ENCODE results near the gene NGEF. TPM values are rescaled to one million over a fixed set of nuclear protein-coding genes. Genes with fewer than 3 reads are reported as not detected.

The NGEF gene
- polyA plus RNA-seq, 3 donors = not detected

DNA sequence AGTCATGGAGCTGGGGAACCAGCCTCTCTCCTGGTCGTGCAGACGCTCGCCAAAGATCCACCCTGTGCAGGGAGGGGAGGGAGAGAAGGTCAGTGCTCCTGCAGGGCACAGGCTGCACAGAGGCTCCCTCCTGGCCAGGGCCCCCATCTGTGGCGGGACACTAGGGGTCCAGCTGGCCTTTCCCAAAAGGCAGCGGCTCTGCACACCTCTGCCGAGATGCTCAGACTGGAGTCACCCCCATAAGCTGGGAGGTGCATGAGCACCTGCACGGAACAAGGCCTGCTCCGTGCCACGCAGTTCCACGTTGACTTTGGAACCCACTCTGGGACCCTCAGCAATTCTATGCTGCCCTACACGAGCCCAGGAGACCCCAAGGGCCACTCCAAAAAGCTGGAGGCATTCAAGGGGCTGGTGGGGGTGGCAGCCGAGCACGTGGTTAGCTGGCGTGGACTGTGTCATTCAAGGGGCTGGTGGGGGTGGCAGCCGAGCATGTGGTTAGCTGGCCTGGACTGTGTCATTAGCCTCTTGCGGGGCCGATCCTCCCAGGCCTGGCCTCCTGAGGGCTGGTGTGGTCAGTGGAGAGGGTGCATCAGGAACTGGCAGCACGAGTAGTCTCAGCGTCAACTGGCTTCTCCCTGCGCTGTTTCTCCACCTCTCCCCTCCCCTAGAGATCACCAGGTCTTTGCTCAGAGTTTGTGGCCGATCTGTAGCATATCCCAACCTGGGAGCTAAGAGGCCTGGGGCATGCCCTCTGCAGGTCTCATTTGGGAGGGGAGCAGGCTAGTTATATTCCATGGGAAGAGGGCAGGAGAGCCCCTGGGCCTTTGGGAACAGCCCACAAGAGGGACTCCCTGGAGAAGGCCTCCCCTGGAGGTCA is 133.2 kb downstream of the NGEF start:
- H3K79me2 ChIP-seq (ENCODE audit: insufficient read depth, low read length) = no peaks in the 10 kb centered on the region
- peaks cover 4 to 16% of the 10 kb centered on the region in 2 donors for H3K4me1 ChIP-seq (ENCODE audit: control insufficient read depth in 1 of 2, insufficient read depth in 2 of 2, low read length in 2 of 2)
- H2AFZ ChIP-seq (ENCODE audit: insufficient read depth, low read depth, low read length, poor library complexity, severe bottlenecking) = no peak overlapping the region
- no peak overlapping the region for H3K9ac ChIP-seq (ENCODE audit: insufficient read depth, low read length, poor library complexity, severe bottlenecking)
- Mint-ChIP-seq H3K9me3 (peaks cover 0 to 7% (median 1%) of the 10 kb centered on the region in 7 donors), H3K4me1 (peaks cover 8% of the 10 kb centered on the region), H3K27ac (no peak overlapping the region), H3K36me3 (no peaks in the 10 kb centered on the region), H3K27me3 (ENCODE audit: low read depth in 3 of 3) (peaks cover 27 to 38% (median 31%) of the 10 kb centered on the region in 3 donors), H3K4me3 (no peak overlapping the region)
- no peaks in the 10 kb centered on the region for H4K20me1 ChIP-seq (ENCODE audit: insufficient read depth, low read length)
- intact Hi-C loops (cut with micrococcal nuclease) = no loop called here
- 96% methylated on average over 15 of the region's 21 CpGs for WGBS (ENCODE audit: insufficient coverage)
- no peak overlapping the region for H3K4me2 ChIP-seq (replicated peaks; ENCODE audit: extremely low read depth, low read length, poor library complexity, severe bottlenecking)
- H3K27me3 ChIP-seq (ENCODE audit: control insufficient read depth in 2 of 2, insufficient read depth in 2 of 2, low read length in 2 of 2) = peaks cover 8 to 23% of the 10 kb centered on the region in 2 donors
- TF ChIP-seq, protein P1, sequence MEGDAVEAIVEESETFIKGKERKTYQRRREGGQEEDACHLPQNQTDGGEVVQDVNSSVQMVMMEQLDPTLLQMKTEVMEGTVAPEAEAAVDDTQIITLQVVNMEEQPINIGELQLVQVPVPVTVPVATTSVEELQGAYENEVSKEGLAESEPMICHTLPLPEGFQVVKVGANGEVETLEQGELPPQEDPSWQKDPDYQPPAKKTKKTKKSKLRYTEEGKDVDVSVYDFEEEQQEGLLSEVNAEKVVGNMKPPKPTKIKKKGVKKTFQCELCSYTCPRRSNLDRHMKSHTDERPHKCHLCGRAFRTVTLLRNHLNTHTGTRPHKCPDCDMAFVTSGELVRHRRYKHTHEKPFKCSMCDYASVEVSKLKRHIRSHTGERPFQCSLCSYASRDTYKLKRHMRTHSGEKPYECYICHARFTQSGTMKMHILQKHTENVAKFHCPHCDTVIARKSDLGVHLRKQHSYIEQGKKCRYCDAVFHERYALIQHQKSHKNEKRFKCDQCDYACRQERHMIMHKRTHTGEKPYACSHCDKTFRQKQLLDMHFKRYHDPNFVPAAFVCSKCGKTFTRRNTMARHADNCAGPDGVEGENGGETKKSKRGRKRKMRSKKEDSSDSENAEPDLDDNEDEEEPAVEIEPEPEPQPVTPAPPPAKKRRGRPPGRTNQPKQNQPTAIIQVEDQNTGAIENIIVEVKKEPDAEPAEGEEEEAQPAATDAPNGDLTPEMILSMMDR (IDR thresholded peaks at IDR 0.05) = no peak
- H3K36me3 ChIP-seq (replicated peaks in 1 of 2; ENCODE audit: control insufficient read depth in 1 of 2, insufficient read depth in 2 of 2, low read length in 2 of 2) = no peaks in the 10 kb centered on the region
- H3K4me3 ChIP-seq (replicated peaks in 1 of 3; ENCODE audit: low read depth in 2 of 3, low read length in 3 of 3) = no peak overlapping the region
- no peak for DNase-seq
- H3K27ac ChIP-seq (ENCODE audit: low read depth in 1 of 2, low read length in 2 of 2) = no peak overlapping the region
- H3K9me3 ChIP-seq (replicated peaks in 1 of 2; ENCODE audit: control insufficient read depth in 1 of 2, insufficient read depth in 1 of 2, low read length in 2 of 2) = no peaks in the 10 kb centered on the region

DNA sequence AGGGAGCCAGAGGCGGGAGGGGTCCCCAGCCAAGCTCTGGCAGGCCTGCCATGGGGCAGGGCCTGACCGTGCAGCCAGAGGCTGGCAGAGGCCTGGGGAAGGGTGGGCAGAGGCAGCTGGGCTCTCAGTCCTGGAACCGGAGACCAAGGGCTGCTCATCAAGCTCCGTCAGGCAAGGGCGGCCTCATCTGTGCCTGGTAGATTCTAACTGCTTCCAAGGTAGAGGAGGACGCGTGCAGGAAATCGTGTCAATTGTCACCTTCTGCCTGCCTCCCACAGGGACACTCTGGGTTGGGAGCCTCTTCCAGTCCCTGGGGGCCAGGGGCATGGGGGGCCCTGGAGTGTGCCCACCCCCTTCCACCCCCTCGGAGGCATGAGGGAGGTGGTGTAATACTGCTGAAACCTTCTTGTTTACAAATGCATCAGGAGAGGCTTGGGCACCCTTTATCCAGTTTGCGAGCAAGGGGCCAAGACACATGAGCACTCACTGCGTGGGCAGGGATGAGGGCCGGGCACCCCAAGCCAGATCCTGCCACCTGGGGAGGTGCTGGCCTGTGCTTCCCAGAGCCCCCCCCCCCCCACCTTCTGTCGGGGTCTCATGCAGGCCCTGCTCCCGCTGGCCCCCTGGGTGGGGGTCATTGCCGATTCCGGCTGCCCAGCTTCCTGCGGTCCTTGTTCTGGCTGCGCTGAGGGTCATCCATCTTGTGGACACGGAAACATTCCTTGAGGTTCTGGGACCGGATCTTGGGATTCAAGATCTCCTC is 134.0 kb downstream of the NGEF start:
- H3K9me3 Mint-ChIP-seq = peaks cover 0 to 7% (median 0%) of the 10 kb centered on the region in 7 donors
- H4K20me1 ChIP-seq (ENCODE audit: insufficient read depth, low read length) = no peaks in the 10 kb centered on the region
- H3K4me1 Mint-ChIP-seq = peaks cover 16% of the 10 kb centered on the region
- no peak overlapping the region for H3K4me3 Mint-ChIP-seq
- H3K27ac Mint-ChIP-seq = no peak overlapping the region
- H3K4me1 ChIP-seq (ENCODE audit: control insufficient read depth in 1 of 2, insufficient read depth in 2 of 2, low read length in 2 of 2) = peaks cover 11 to 23% of the 10 kb centered on the region in 2 donors
- H3K79me2 ChIP-seq (ENCODE audit: insufficient read depth, low read length) = no peaks in the 10 kb centered on the region
- H3K4me2 ChIP-seq (replicated peaks; ENCODE audit: extremely low read depth, low read length, poor library complexity, severe bottlenecking) = no peak overlapping the region
- H3K4me3 ChIP-seq (replicated peaks in 1 of 3; ENCODE audit: low read depth in 2 of 3, low read length in 3 of 3) = no peak overlapping the region
- H3K27me3 ChIP-seq (ENCODE audit: control insufficient read depth in 2 of 2, insufficient read depth in 2 of 2, low read length in 2 of 2) = peaks cover 8 to 24% of the 10 kb centered on the region in 2 donors
- no peaks in the 10 kb centered on the region for H3K9me3 ChIP-seq (replicated peaks in 1 of 2; ENCODE audit: control insufficient read depth in 1 of 2, insufficient read depth in 1 of 2, low read length in 2 of 2)
- no peak for DNase-seq
- peaks cover 32 to 42% (median 36%) of the 10 kb centered on the region in 3 donors for H3K27me3 Mint-ChIP-seq (ENCODE audit: low read depth in 3 of 3)
- H2AFZ ChIP-seq (ENCODE audit: insufficient read depth, low read depth, low read length, poor library complexity, severe bottlenecking) = no peak overlapping the region
- no peaks in the 10 kb centered on the region for H3K36me3 ChIP-seq (replicated peaks in 1 of 2; ENCODE audit: control insufficient read depth in 1 of 2, insufficient read depth in 2 of 2, low read length in 2 of 2)
- intact Hi-C loops (cut with micrococcal nuclease) = no loop called here
- 87% methylated on average over 19 of the region's 20 CpGs for WGBS (ENCODE audit: insufficient coverage)
- TF ChIP-seq, protein P1 (IDR thresholded peaks at IDR 0.05) = no peak
- no peak overlapping the region for H3K27ac ChIP-seq (ENCODE audit: low read depth in 1 of 2, low read length in 2 of 2)
- no peak overlapping the region for H3K9ac ChIP-seq (ENCODE audit: insufficient read depth, low read length, poor library complexity, severe bottlenecking)
- no peaks in the 10 kb centered on the region for H3K36me3 Mint-ChIP-seq

Measured in CD14-positive monocyte (primary cell).